Gastroesophageal sphincter (tissue), 3 donors: ENCODE results near the gene AXIN1.

Source experiments
- CTCF ChIP-seq, 4 experiments: fragments of 200-600 bp in 2 of 4; fragments of 450-650 bp in 2 of 4; sonication (generic) in 1 of 4; IDR thresholded peaks; one replicate each; pipeline ENCODE4 v1.5.1; 2017 to 2019; ENCODE audit warnings: antibody characterized with exemption in 4 of 4, mild to moderate bottlenecking in 2 of 4, moderate library complexity in 2 of 4
- POLR2A ChIP-seq, 2 donors: fragments of 450-650 bp; IDR thresholded peaks; one replicate each; pipeline ENCODE4 v1.6.1; 2017; ENCODE audit warnings: antibody characterized with exemption in 2 of 2, mild to moderate bottlenecking in 2 of 2, moderate library complexity in 1 of 2
- POLR2AphosphoS5 ChIP-seq: sonication (generic); formaldehyde crosslinking; IDR thresholded peaks from one replicate; pipeline ENCODE4 v1.6.1; 2017; ENCODE audit warnings: antibody characterized with exemption

- TF ChIP-seq POLR2AphosphoS5 (no peak), CTCF (IDR thresholded peaks at IDR 0.05) (no peak), POLR2A (IDR thresholded peaks at IDR 0.05) (no peak)
These were observed 27.0 kb downstream of the AXIN1 start for GRCh38 chr16:325375-326145.
